HepG2 (cell line): ENCODE measurements around the gene BORCS5. TPM values are rescaled to one million over a fixed set of nuclear protein-coding genes. Genes with fewer than 3 reads are reported as not detected.

Experiments used
- ATF4 ChIP-seq, 2 experiments: fragments of 450-650 bp in 1 of 2; sonication (generic) in 1 of 2; formaldehyde crosslinking; IDR thresholded peaks; 2 replicates each; pipeline versions ENCODE4 v1.5.0 to v1.8.0; 2020 to 2022; ENCODE audit warnings: mild to moderate bottlenecking in 1 of 2, missing genetic modification reagents in 1 of 2
- DDIT3 ChIP-seq: sonication (generic); formaldehyde crosslinking; IDR thresholded peaks from 2 replicates; pipeline ENCODE4 v1.4.0; 2020; ENCODE audit warnings: mild to moderate bottlenecking, missing genetic modification reagents
- FOXK2 ChIP-seq: fragments of 450-650 bp; IDR thresholded peaks from 2 replicates; pipeline ENCODE4 v1.6.1; 2016
- FOXM1 ChIP-seq: sonication (generic); formaldehyde crosslinking; IDR thresholded peaks from 2 replicates; pipeline ENCODE4 v1.5.0; 2020; ENCODE audit warnings: missing genetic modification reagents
- FOXP4 ChIP-seq: sonication (generic); formaldehyde crosslinking; IDR thresholded peaks from 2 replicates; pipeline ENCODE4 v1.4.0; 2020; ENCODE audit warnings: missing genetic modification reagents
- MEF2D ChIP-seq: sonication (generic); formaldehyde crosslinking; IDR thresholded peaks from 2 replicates; pipeline ENCODE4 v1.5.1; 2020; ENCODE audit warnings: mild to moderate bottlenecking, missing genetic modification reagents
- NFYB ChIP-seq: sonication (generic); formaldehyde crosslinking; IDR thresholded peaks from 2 replicates; pipeline ENCODE4 v1.4.0; 2020; ENCODE audit warnings: missing genetic modification reagents
- RERE ChIP-seq: IDR thresholded peaks from 2 replicates; pipeline ENCODE4 v1.6.1; 2016; ENCODE audit warnings: low read depth, missing genetic modification reagents, missing compliant biosample characterization
- RFXANK ChIP-seq: IDR thresholded peaks from 2 replicates; pipeline ENCODE4 v1.6.1; 2016
- TCF7 ChIP-seq: sonication (generic); IDR thresholded peaks from 2 replicates; pipeline ENCODE4 v1.6.1; 2016; ENCODE audit warnings: antibody characterized with exemption, low read depth
- USF2 ChIP-seq, 2 experiments: sonication (generic) in 1 of 2; formaldehyde crosslinking in 1 of 2; IDR thresholded peaks; 2 replicates each; pipeline versions ENCODE4 v1.5.1 to v1.6.1; 2011 to 2020; ENCODE audit warnings: borderline replicate concordance in 1 of 2, low read depth in 1 of 2, low read length in 1 of 2, mild to moderate bottlenecking in 1 of 2, missing genetic modification reagents in 1 of 2, moderate library complexity in 1 of 2
- ZNF607 ChIP-seq: sonication (generic); formaldehyde crosslinking; IDR thresholded peaks from 2 replicates; pipeline ENCODE4 v1.5.1; 2020; ENCODE audit warnings: missing genetic modification reagents, mild to moderate bottlenecking, borderline replicate concordance
- polyA plus RNA-seq, 8 experiments: library from polyadenylated mRNA; depleted of rRNA in 3 of 8; stranded (reverse) in 7 of 8; unstranded in 1 of 8; fragments of >200 nt; fragmentation: Illumina TruSeq in 4 of 8; extraction: Trizol in 4 of 8; gene quantifications; 2 replicates each; pipeline versions ENCODE4 v1.2.1 to v1.2.3, GENCODE V29; 2011 to 2016; ENCODE audit warnings: low read depth in 4 of 8, missing spikeins in 1 of 8, mixed read lengths in 1 of 8; ENCODE audit not compliant: insufficient read depth in 1 of 8
- total RNA-seq, 5 experiments: library from RNA; depleted of rRNA; stranded (reverse); fragments of >200 nt; fragmentation: Illumina TruSeq; extraction: Trizol; gene quantifications; 2 replicates each; pipeline ENCODE4 v1.2.3, GENCODE V29; 2016; ENCODE audit warnings: low read depth in 1 of 5
- TF ChIP-seq, protein P1 (sequence below): sonication (generic); formaldehyde crosslinking; IDR thresholded peaks from 2 replicates; pipeline ENCODE4 v1.8.0; 2022; ENCODE audit warnings: missing genetic modification reagents, mild to moderate bottlenecking, borderline replicate concordance
- TF ChIP-seq, protein P2 (sequence below): sonication (generic); formaldehyde crosslinking; IDR thresholded peaks from 2 replicates; pipeline ENCODE4 v1.4.0; 2020; ENCODE audit warnings: missing genetic modification reagents

Gene BORCS5
- total and polyA plus RNA-seq, 2 of the 13 experiments (the other 11 are each of a cell fraction or from before 2014, with no cell fraction given), result 3.9 to 4.7 TPM

- TF ChIP-seq DDIT3 (CRISPR knock-in tag) (no peak), FOXP4 (CRISPR knock-in tag) (0 out of 2 replicates have a peak, but pooled peaks have one; percentile 23), NFYB (CRISPR knock-in tag) (no peak), USF2 (IDR thresholded peaks at IDR 0.05; ENCODE audit: low read depth, low read length) (no peak), USF2 (CRISPR knock-in tag; IDR thresholded peaks at IDR 0.05; ENCODE audit: borderline replicate concordance) (no peak), TCF7 (no peak), ATF4 (CRISPR knock-in tag; IDR thresholded peaks at IDR 0.05) (peak in 1 of 2 experiments; percentile 25; a peak in 1 of 4 replicates), FOXM1 (CRISPR knock-in tag) (no peak), RFXANK (CRISPR knock-in tag) (no peak), MEF2D (CRISPR knock-in tag) (no peak), FOXK2 (no peak), RERE (CRISPR knock-in tag) (no peak), ZNF607 (peak; percentile 88)
- TF ChIP-seq, protein P1, sequence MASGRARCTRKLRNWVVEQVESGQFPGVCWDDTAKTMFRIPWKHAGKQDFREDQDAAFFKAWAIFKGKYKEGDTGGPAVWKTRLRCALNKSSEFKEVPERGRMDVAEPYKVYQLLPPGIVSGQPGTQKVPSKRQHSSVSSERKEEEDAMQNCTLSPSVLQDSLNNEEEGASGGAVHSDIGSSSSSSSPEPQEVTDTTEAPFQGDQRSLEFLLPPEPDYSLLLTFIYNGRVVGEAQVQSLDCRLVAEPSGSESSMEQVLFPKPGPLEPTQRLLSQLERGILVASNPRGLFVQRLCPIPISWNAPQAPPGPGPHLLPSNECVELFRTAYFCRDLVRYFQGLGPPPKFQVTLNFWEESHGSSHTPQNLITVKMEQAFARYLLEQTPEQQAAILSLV (CRISPR knock-in tag), result peak; percentile 94
- TF ChIP-seq, protein P2, sequence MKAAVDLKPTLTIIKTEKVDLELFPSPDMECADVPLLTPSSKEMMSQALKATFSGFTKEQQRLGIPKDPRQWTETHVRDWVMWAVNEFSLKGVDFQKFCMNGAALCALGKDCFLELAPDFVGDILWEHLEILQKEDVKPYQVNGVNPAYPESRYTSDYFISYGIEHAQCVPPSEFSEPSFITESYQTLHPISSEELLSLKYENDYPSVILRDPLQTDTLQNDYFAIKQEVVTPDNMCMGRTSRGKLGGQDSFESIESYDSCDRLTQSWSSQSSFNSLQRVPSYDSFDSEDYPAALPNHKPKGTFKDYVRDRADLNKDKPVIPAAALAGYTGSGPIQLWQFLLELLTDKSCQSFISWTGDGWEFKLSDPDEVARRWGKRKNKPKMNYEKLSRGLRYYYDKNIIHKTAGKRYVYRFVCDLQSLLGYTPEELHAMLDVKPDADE, result no peak
These were observed 6.9 kb upstream of the BORCS5 start, which contains the start of gene MANSC1 (continued) for GRCh38 chr12:12349711-12350665.
